K562 (cell line): ENCODE measurements around the gene TGFA. TPM values are rescaled to one million over a fixed set of nuclear protein-coding genes. Genes with fewer than 3 reads are reported as not detected.

Experiments used
- ATAC-seq: fragments of 200-7000 bp; cut with Tn5 transposase; 3 replicates; pipeline ENCODE4 v1.9.1; 2020; ENCODE audit warnings: moderate library complexity
- BruUV-seq: library from RNA; stranded (reverse); fragments of 400-500 nt; replicated peaks from 2 replicates; lab custom pipeline; 2021; lab: Mats Ljungman, UMichigan
- CTCF ChIA-PET: fragments of 300-600 bp; formaldehyde crosslinking; extraction: SDS; loops from one replicate; lab custom pipeline; 2021; ENCODE audit warnings: low intra/inter-chr PET ratio; lab: Yijun Ruan, JAX
- POLR2A ChIA-PET: fragments of 300-600, 350-650 bp; sonication (Branson Sonifier 250); formaldehyde crosslinking; extraction: SDS; loops from one replicate; lab custom pipeline; 2021; ENCODE audit warnings: antibody characterized with exemption, inconsistent platforms; lab: Yijun Ruan, JAX
- DNase-seq, 4 experiments: peaks; one replicate each; pipeline versions ENCODE4 v3.0.0 to v3.0.0-alpha.2; 2011 to 2018; ENCODE audit warnings: low spot score in 3 of 4, mixed read lengths in 3 of 4; ENCODE audit errors: extremely low read depth in 1 of 4
- FAIRE-seq: peaks from 2 replicates; lab custom pipeline; 2011; peaks lifted over from hg19 to GRCh38; lab: Jason Lieb, UNC
- H2AFZ ChIP-seq: 2 replicates; pipeline ENCODE4 v1.6.0; 2011; ENCODE audit warnings: low read depth, low read length, control low read depth, inconsistent platforms
- H3K27ac ChIP-seq: fragments of 200-600 bp; 3 replicates; pipeline ENCODE4 v1.8.0; 2011; ENCODE audit warnings: low read depth, mild to moderate bottlenecking, control low read depth, inconsistent platforms, low read length, moderate library complexity, mixed read lengths; ENCODE audit errors: extremely low read depth
- H3K27me3 ChIP-seq, 2 experiments: fragments of 300-600 bp in 1 of 2; 2 replicates in 1 of 2; 3 replicates in 1 of 2; pipeline versions ENCODE4 v1.6.0 to v1.8.0; 2011; ENCODE audit warnings: inconsistent platforms in 2 of 2, low read length in 2 of 2, mild to moderate bottlenecking in 1 of 2, mixed read lengths in 1 of 2, moderate library complexity in 1 of 2; ENCODE audit not compliant: control insufficient read depth in 2 of 2, insufficient read depth in 2 of 2
- H3K36me3 ChIP-seq: fragments of 300-600 bp; 3 replicates; pipeline ENCODE4 v1.8.0; 2011; ENCODE audit warnings: mild to moderate bottlenecking, low read length, inconsistent platforms; ENCODE audit not compliant: control insufficient read depth, insufficient read depth
- H3K4me1 ChIP-seq, 2 experiments: fragments of 200-600 bp in 1 of 2; replicated peaks in 1 of 2; 2 replicates in 1 of 2; 3 replicates in 1 of 2; pipeline versions ENCODE4 v1.5.1 to v1.8.0; 2011; ENCODE audit warnings: inconsistent platforms in 2 of 2, low read length in 2 of 2, mild to moderate bottlenecking in 1 of 2, mixed read lengths in 1 of 2, moderate library complexity in 1 of 2; ENCODE audit not compliant: control insufficient read depth in 2 of 2, insufficient read depth in 2 of 2
- H3K4me2 ChIP-seq: 2 replicates; pipeline ENCODE4 v1.6.1; 2011; ENCODE audit warnings: low read length, control low read depth, inconsistent platforms, mixed read lengths; ENCODE audit not compliant: insufficient read depth
- H3K4me3 ChIP-seq: fragments of 200-600 bp; sonication (generic), shearing (Covaris generic); 2 replicates; pipeline ENCODE4 v1.5.1; 2016; ENCODE audit warnings: control low read depth, inconsistent platforms
- H3K79me2 ChIP-seq: fragments of 200-600 bp; 3 replicates; pipeline ENCODE4 v1.8.0; 2011; ENCODE audit warnings: low read length, inconsistent platforms; ENCODE audit not compliant: control insufficient read depth, insufficient read depth
- H3K9ac ChIP-seq, 2 experiments: 2 replicates each; pipeline versions ENCODE4 v1.6.0 to v1.6.1; 2011; ENCODE audit warnings: low read depth in 2 of 2, low read length in 2 of 2, control low read depth in 1 of 2, inconsistent platforms in 1 of 2, mild to moderate bottlenecking in 1 of 2, mixed read lengths in 1 of 2; ENCODE audit not compliant: insufficient read depth in 1 of 2
- H3K9me1 ChIP-seq: one replicate; pipeline ENCODE4 v1.6.0; 2011; ENCODE audit warnings: inconsistent platforms, mild to moderate bottlenecking, low read length, moderate library complexity; ENCODE audit not compliant: control insufficient read depth, insufficient read depth
- H3K9me3 ChIP-seq: replicated peaks from 2 replicates; pipeline ENCODE4 v1.5.1; 2011; ENCODE audit warnings: low read depth, low read length, inconsistent platforms; ENCODE audit not compliant: control insufficient read depth, insufficient read depth
- H4K20me1 ChIP-seq: replicated peaks from 2 replicates; pipeline ENCODE4 v1.6.1; 2011; ENCODE audit warnings: low read length, inconsistent platforms, mixed read lengths; ENCODE audit not compliant: control insufficient read depth, insufficient read depth
- ATF4 ChIP-seq: fragments of 450-650 bp; formaldehyde crosslinking; IDR thresholded peaks from 2 replicates; pipeline ENCODE4 v1.4.0; 2022; ENCODE audit warnings: mild to moderate bottlenecking, moderate library complexity
- BRCA1 ChIP-seq, 2 experiments: fragments of 450-650 bp in 1 of 2; sonication (generic) in 1 of 2; formaldehyde crosslinking in 1 of 2; IDR thresholded peaks; 2 replicates each; pipeline versions ENCODE4 v1.5.0 to v1.6.1; 2017 to 2020; ENCODE audit warnings: mild to moderate bottlenecking in 1 of 2, missing genetic modification reagents in 1 of 2
- BRF2 ChIP-seq: IDR thresholded peaks from 3 replicates; pipeline ENCODE4 v1.6.1; 2011; ENCODE audit warnings: borderline replicate concordance, mild to moderate bottlenecking; ENCODE audit not compliant: insufficient read length, insufficient read depth
- CTCFL ChIP-seq: IDR thresholded peaks from 2 replicates; pipeline ENCODE4 v1.6.1; 2011; ENCODE audit warnings: borderline replicate concordance, low read depth, mild to moderate bottlenecking, moderate library complexity, low read length; ENCODE audit not compliant: insufficient read depth, poor library complexity, severe bottlenecking
- FOXP4 ChIP-seq: sonication (generic); formaldehyde crosslinking; IDR thresholded peaks from 2 replicates; pipeline ENCODE4 v1.8.0; 2022; ENCODE audit warnings: mild to moderate bottlenecking, missing genetic modification reagents, borderline replicate concordance
- GMEB1 ChIP-seq: fragments of 250-450 bp; sonication (Bioruptor Pico); IDR thresholded peaks from 2 replicates; pipeline ENCODE4 v1.4.0; 2020; ENCODE audit warnings: mild to moderate bottlenecking
- PYGO2 ChIP-seq: fragments of 450-650 bp; IDR thresholded peaks from 2 replicates; pipeline ENCODE4 v1.6.1; 2016; ENCODE audit warnings: mild to moderate bottlenecking, missing genetic modification characterization, moderate library complexity, missing compliant biosample characterization
- RBM14 ChIP-seq: fragments of 200-400 bp; formaldehyde crosslinking; IDR thresholded peaks from 2 replicates; pipeline ENCODE4 v1.6.1; 2018; ENCODE audit warnings: low read depth, mild to moderate bottlenecking, low read length, moderate library complexity, borderline replicate concordance; ENCODE audit not compliant: insufficient read depth
- SAFB2 ChIP-seq: fragments of 200-400 bp; formaldehyde crosslinking; IDR thresholded peaks from 2 replicates; pipeline ENCODE4 v1.6.1; 2018; ENCODE audit warnings: borderline replicate concordance, low read length, low read depth, moderate library complexity; ENCODE audit not compliant: severe bottlenecking
- SMAD3 ChIP-seq: fragments of 450-650 bp; formaldehyde crosslinking; conservative IDR thresholded peaks from 2 replicates; pipeline ENCODE4 v1.4.0; 2020; ENCODE audit warnings: mild to moderate bottlenecking
- ZSCAN29 ChIP-seq: fragments of 450-650 bp; IDR thresholded peaks from 2 replicates; pipeline ENCODE4 v1.6.1; 2017
- WGBS: fragments of 100-300 bp; shearing (Covaris generic); methylation state at CpG from one replicate; pipeline ENCODE4 v1.1.6; 2016; ENCODE audit warnings: low coverage, mixed read lengths; ENCODE audit not compliant: insufficient coverage; ENCODE audit errors: missing lambda C conversion rate; 5-methylcytosine and 5-hydroxymethylcytosine counted together
- in situ Hi-C: fragments of 300-500 bp; cut with MboI; formaldehyde crosslinking; loops from 4 replicates; pipeline ENCODE4 v1.15.0; 2018; ENCODE audit warnings: inconsistent platforms, mixed read lengths
- intact Hi-C: fragments of 100-400 bp; cut with micrococcal nuclease; formaldehyde crosslinking; loops from 2 replicates; pipeline ENCODE4 v1.14.2; 2022
- polyA plus RNA-seq, 8 experiments: library from polyadenylated mRNA; depleted of rRNA in 4 of 8; stranded (reverse) in 5 of 8; unstranded in 3 of 8; fragments of >200 nt; fragmentation: Nextera tagmentation in 2 of 8; fragmentation: Illumina TruSeq in 1 of 8; extraction: Ambion mirVana in 2 of 8; extraction: Trizol in 1 of 8; gene quantifications; 2 replicates each; pipeline versions ENCODE4 v1.2.1 to v1.2.3, GENCODE V29; 2011 to 2014; ENCODE audit warnings: inconsistent platforms in 1 of 8, missing spikeins in 1 of 8
- total RNA-seq, 7 experiments: library from RNA; depleted of rRNA in 6 of 7; stranded (reverse); fragments of >200 nt in 6 of 7; fragmentation: Illumina TruSeq in 2 of 7; extraction: Trizol in 2 of 7; gene quantifications; 2 replicates each; pipeline versions ENCODE4 v1.2.1 to v1.2.3, GENCODE V29; 2011 to 2021; ENCODE audit warnings: low replicate concordance in 1 of 7

The TGFA gene
- total and polyA plus RNA-seq, 9 of the 15 experiments (the other 6 are each of a cell fraction or from before 2014, with no cell fraction given) = not detected

DNA sequence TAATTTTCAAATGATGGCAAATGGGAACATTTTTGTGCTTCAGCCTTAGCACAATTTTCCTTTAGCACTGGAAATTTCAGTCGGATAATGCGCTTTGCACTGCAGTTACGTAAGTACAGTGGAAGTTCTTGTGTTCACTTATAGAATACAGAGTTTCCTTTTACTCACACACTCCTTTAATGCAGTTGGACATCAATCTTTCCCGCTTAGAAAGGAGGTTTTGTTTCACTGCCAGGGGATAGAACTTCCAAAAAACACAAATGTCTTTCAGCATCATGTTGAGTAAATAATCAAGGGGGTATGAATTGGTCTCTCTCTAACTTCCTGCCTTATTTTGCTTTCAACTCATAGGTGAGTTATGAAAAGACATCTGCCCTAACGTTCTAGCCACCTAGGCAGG, 63.2 kb downstream of the TGFA start (continued):
- TF ChIP-seq BRF2 (no peak), RBM14 (no peak), SAFB2 (no peak), GMEB1 (CRISPR knock-in tag) (no peak), PYGO2 (no peak)

DNA sequence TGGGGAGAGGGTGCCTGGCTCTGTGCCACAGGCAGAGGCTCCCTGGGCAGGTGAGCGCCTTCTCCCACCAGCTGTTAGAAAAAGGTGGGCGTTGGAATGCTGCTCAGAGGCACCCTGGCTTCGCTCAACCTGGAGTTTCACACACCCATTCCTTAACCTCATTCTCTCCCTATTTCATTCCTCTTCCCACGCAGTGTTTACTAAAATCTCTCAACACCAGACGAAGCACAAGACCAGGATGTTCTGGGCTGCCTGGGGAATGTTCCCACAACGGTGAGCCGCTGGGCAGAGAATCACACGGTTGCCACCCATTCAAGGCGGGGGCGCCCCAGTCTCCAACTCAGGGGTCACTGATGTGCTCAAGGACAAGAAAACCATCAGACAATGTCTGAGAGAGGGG, 64.5 kb downstream of the TGFA start:
- POLR2A ChIA-PET = no interaction called here
- no TSS peak for BruUV-seq
- TF ChIP-seq CTCFL (no peak), BRCA1 (IDR thresholded peaks at IDR 0.05) (no peak), BRCA1 (CRISPR knock-in tag; IDR thresholded peaks at IDR 0.05) (no peak), SMAD3 (CRISPR knock-in tag) (no peak), ZSCAN29 (no peak), FOXP4 (CRISPR knock-in tag) (no peak), ATF4 (CRISPR knock-in tag) (no peak)

More for the DNA sequence above, 64.5 kb downstream of the TGFA start:
- Histone ChIP-seq H3K79me2 (no peaks in the 10 kb centered on the region), H3K9me1 (no peaks in the 10 kb centered on the region), H3K4me1 (no peaks in the 10 kb centered on the region), H4K20me1 (no peaks in the 10 kb centered on the region; the same call in 1 of the 2 replicates), H2AFZ (no peak overlapping the region), H3K36me3 (no peaks in the 10 kb centered on the region), H3K27me3 (peaks cover 11 to 15% of the 10 kb centered on the region in 2 experiments; a peak in 4 of 5 replicates), H3K9me3 (no peaks in the 10 kb centered on the region), H3K9ac (no peak overlapping the region), H3K4me2 (no peak overlapping the region), H3K4me3 (no peak overlapping the region), H3K27ac (no peak overlapping the region; the same call in 2 of the 3 replicates)
- 1% methylated on average over 10 of the region's 10 CpGs for WGBS
- ATAC-seq = no peak
- DNase-seq = no peak
- no peak for FAIRE-seq
- in situ Hi-C loops (no loop called here), intact Hi-C loops (no loop called here)
- CTCF ChIA-PET = no interaction called here
